Caco-2 (cell line): ENCODE measurements around the gene CD1B. TPM values are rescaled to one million over a fixed set of nuclear protein-coding genes. Genes with fewer than 3 reads are reported as not detected.

Experiments used
- BruUV-seq: library from RNA; stranded (reverse); fragments of 400-500 nt; replicated peaks from 2 replicates; lab custom pipeline; 2021; lab: Mats Ljungman, UMichigan
- CTCF ChIA-PET: fragments of 300-600 bp; sonication (Branson Sonifier 250); formaldehyde crosslinking; loops from one replicate; lab custom pipeline; 2022; ENCODE audit warnings: antibody characterized with exemption; lab: Charles Lee
- POLR2A ChIA-PET: fragments of 300-600 bp; sonication (Branson Sonifier 250); formaldehyde crosslinking; loops from one replicate; lab custom pipeline; 2022; ENCODE audit warnings: antibody characterized with exemption; lab: Charles Lee
- DNase-seq, 2 experiments: peaks; one replicate each; pipeline versions ENCODE4 v3.0.0 to v3.0.0-alpha.2; 2020 to 2022
- H3K27me3 ChIP-seq: replicated peaks from 2 replicates; pipeline ENCODE4 v1.6.0; 2011; ENCODE audit warnings: low read length; ENCODE audit not compliant: control insufficient read depth, insufficient read depth
- H3K36me3 ChIP-seq: 2 replicates; pipeline ENCODE4 v1.5.1; 2011; ENCODE audit warnings: low read length; ENCODE audit not compliant: control insufficient read depth, insufficient read depth
- H3K4me1 ChIP-seq: fragments of 250-450 bp; sonication (Bioruptor Pico); 2 replicates; pipeline ENCODE4 v1.5.1; 2020; ENCODE audit warnings: mild to moderate bottlenecking
- H3K4me3 ChIP-seq: 2 replicates; pipeline ENCODE4 v1.5.1; 2011; ENCODE audit warnings: low read depth, mild to moderate bottlenecking, control low read depth, low read length
- H3K9me3 ChIP-seq: fragments of 250-450 bp; sonication (Bioruptor Pico); 2 replicates; pipeline ENCODE4 v1.5.1; 2020; ENCODE audit warnings: mild to moderate bottlenecking, moderate library complexity
- H3K27ac Mint-ChIP-seq: one replicate; pipeline ENCODE4 v1.8.0; 2022; ENCODE audit warnings: mixed read lengths; ENCODE audit not compliant: unreplicated experiment
- H3K27me3 Mint-ChIP-seq: one replicate; pipeline ENCODE4 v1.8.0; 2022; ENCODE audit warnings: mixed read lengths; ENCODE audit not compliant: insufficient read depth, unreplicated experiment
- H3K36me3 Mint-ChIP-seq: one replicate; pipeline ENCODE4 v1.8.0; 2022; ENCODE audit warnings: mild to moderate bottlenecking, mixed read lengths; ENCODE audit not compliant: insufficient read depth, unreplicated experiment
- H3K4me1 Mint-ChIP-seq: one replicate; pipeline ENCODE4 v1.8.0; 2022; ENCODE audit warnings: low read depth, mixed read lengths; ENCODE audit not compliant: unreplicated experiment
- H3K4me3 Mint-ChIP-seq: one replicate; pipeline ENCODE4 v1.8.0; 2022; ENCODE audit warnings: mild to moderate bottlenecking, moderate library complexity, mixed read lengths; ENCODE audit not compliant: unreplicated experiment
- H3K9me3 Mint-ChIP-seq: one replicate; pipeline ENCODE4 v1.8.0; 2022; ENCODE audit warnings: mixed read lengths; ENCODE audit not compliant: unreplicated experiment
- intact Hi-C: fragments of 100-400 bp; cut with micrococcal nuclease; formaldehyde crosslinking; loops from one replicate; pipeline ENCODE4 v1.10.0; 2022; ENCODE audit not compliant: unreplicated experiment
- total RNA-seq: library from RNA; stranded (reverse); gene quantifications from 2 replicates; pipeline ENCODE4 v1.2.3, GENCODE V29; 2022
- TF ChIP-seq, protein P1 (sequence below), 2 experiments: fragments of 200-600 bp in 1 of 2; IDR thresholded peaks; 1 replicate in 1 of 2; 2 replicates in 1 of 2; pipeline versions ENCODE4 v1.5.1 to v1.8.0; 2011 to 2022; ENCODE audit warnings: antibody characterized with exemption in 1 of 2, control low read depth in 1 of 2, inconsistent platforms in 1 of 2, low read depth in 1 of 2, low read length in 1 of 2, mild to moderate bottlenecking in 1 of 2, moderate library complexity in 1 of 2; ENCODE audit not compliant: insufficient read depth in 1 of 2, severe bottlenecking in 1 of 2, unreplicated experiment in 1 of 2

CD1B gene
- total RNA-seq, 1 experiment from 2014 or later = not detected

DNA sequence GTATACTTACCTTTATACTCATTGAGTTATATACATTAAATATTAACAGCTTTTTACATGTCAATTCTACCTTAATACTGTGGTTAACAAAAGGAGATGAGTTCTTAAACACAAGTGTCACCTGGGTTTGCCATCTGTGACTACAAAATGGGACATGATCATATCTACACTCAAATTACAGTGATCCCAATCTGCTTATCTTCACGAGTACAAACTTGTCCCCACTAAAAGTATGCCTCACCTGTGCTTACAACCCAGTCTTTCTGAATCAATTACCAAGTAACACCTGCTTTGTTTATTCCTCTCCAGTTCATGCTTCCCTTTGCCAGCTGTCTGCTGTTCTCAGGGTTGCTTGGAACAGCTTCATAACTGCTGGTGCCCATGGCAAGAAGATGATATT is 31.2 kb upstream of the CD1B start:
- TF ChIP-seq, protein P1, sequence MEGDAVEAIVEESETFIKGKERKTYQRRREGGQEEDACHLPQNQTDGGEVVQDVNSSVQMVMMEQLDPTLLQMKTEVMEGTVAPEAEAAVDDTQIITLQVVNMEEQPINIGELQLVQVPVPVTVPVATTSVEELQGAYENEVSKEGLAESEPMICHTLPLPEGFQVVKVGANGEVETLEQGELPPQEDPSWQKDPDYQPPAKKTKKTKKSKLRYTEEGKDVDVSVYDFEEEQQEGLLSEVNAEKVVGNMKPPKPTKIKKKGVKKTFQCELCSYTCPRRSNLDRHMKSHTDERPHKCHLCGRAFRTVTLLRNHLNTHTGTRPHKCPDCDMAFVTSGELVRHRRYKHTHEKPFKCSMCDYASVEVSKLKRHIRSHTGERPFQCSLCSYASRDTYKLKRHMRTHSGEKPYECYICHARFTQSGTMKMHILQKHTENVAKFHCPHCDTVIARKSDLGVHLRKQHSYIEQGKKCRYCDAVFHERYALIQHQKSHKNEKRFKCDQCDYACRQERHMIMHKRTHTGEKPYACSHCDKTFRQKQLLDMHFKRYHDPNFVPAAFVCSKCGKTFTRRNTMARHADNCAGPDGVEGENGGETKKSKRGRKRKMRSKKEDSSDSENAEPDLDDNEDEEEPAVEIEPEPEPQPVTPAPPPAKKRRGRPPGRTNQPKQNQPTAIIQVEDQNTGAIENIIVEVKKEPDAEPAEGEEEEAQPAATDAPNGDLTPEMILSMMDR (IDR thresholded peaks at IDR 0.05; ENCODE audit: insufficient read depth in 1 of 2, low read depth in 1 of 2, low read length in 1 of 2, severe bottlenecking in 1 of 2, unreplicated experiment in 1 of 2) = no peak
- ChIA-PET CTCF (no interaction called here), POLR2A (no interaction called here)
- DNase-seq = no peak
- Mint-ChIP-seq H3K27me3 (no peaks in the 10 kb centered on the region), H3K9me3 (no peaks in the 10 kb centered on the region), H3K4me1 (no peaks in the 10 kb centered on the region), H3K27ac (no peak overlapping the region), H3K36me3 (no peaks in the 10 kb centered on the region), H3K4me3 (no peak overlapping the region)
- Histone ChIP-seq H3K4me3 (no peak overlapping the region), H3K36me3 (no peaks in the 10 kb centered on the region), H3K9me3 (no peaks in the 10 kb centered on the region; the same call in 1 of the 2 replicates), H3K27me3 (no peaks in the 10 kb centered on the region), H3K4me1 (no peaks in the 10 kb centered on the region)
- no TSS peak for BruUV-seq
- intact Hi-C loops = no loop called here

DNA sequence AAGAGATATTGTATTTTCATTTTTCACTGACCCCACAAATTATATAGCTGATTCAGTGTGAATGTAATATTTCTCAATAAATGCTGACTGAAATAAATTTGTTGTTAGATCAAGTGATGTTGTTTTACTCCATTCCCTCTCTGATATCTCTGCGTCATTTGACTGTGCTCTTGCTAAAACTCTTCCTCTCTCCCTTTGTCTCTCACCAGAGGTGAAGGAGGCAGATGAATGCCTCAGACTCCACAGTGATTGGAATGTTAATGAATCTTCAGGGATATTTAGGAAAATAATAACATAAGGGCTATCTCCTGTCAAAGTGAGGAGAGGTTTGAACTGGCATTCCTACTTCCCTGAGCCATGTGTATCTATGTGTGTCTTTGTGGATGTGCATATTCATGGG is 26.1 kb upstream of the CD1B start:
- no peak overlapping the region for H3K27ac Mint-ChIP-seq
- ChIA-PET CTCF (no interaction called here), POLR2A (no interaction called here)
- BruUV-seq = no TSS peak
- H3K36me3 ChIP-seq = no peaks in the 10 kb centered on the region
- H3K4me1 ChIP-seq = no peaks in the 10 kb centered on the region
- H3K9me3 ChIP-seq = no peaks in the 10 kb centered on the region
- no peaks in the 10 kb centered on the region for H3K27me3 ChIP-seq
- peaks cover 16% of the 10 kb centered on the region for H3K27me3 Mint-ChIP-seq
- no peaks in the 10 kb centered on the region for H3K4me1 Mint-ChIP-seq
- H3K4me3 ChIP-seq = no peak overlapping the region
- TF ChIP-seq, protein P1 (IDR thresholded peaks at IDR 0.05; ENCODE audit: insufficient read depth in 1 of 2, low read depth in 1 of 2, low read length in 1 of 2, severe bottlenecking in 1 of 2, unreplicated experiment in 1 of 2) = no peak
- H3K9me3 Mint-ChIP-seq = no peaks in the 10 kb centered on the region
- H3K4me3 Mint-ChIP-seq = no peak overlapping the region
- DNase-seq = no peak
- intact Hi-C loops = no loop called here
- H3K36me3 Mint-ChIP-seq = no peaks in the 10 kb centered on the region

DNA sequence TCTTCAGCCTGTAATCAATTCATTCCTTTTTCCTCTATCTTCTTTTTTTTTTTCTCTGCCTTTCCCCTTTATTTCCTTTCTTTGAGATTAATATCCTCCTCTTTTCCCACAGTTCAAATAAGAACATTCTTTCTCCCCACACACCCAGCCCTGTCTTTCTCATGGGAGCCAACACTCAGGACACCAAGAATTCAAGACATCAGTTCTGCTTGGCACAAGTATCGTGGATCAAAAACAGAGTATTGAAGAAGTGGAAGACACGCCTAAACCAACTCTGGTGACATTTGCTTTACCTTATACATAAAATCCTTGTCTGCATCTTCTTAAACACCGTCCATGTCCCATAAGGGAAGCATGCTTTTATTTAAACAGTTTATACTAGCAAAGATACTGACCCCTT is 25.3 kb upstream of the CD1B start:
- no peak overlapping the region for H3K4me3 Mint-ChIP-seq
- no TSS peak for BruUV-seq
- no peaks in the 10 kb centered on the region for H3K9me3 Mint-ChIP-seq
- ChIA-PET POLR2A (no interaction called here), CTCF (no interaction called here)
- no peaks in the 10 kb centered on the region for H3K36me3 Mint-ChIP-seq
- no peaks in the 10 kb centered on the region for H3K4me1 ChIP-seq
- H3K27ac Mint-ChIP-seq = no peak overlapping the region
- H3K27me3 Mint-ChIP-seq = peaks cover 16% of the 10 kb centered on the region
- intact Hi-C loops = no loop called here
- TF ChIP-seq, protein P1 (IDR thresholded peaks at IDR 0.05; ENCODE audit: insufficient read depth in 1 of 2, low read depth in 1 of 2, low read length in 1 of 2, severe bottlenecking in 1 of 2, unreplicated experiment in 1 of 2) = no peak
- no peaks in the 10 kb centered on the region for H3K27me3 ChIP-seq
- no peak for DNase-seq
- H3K4me3 ChIP-seq = no peak overlapping the region
- no peaks in the 10 kb centered on the region for H3K9me3 ChIP-seq
- H3K4me1 Mint-ChIP-seq = no peaks in the 10 kb centered on the region
- no peaks in the 10 kb centered on the region for H3K36me3 ChIP-seq
